ENCODE results near the gene WWTR1.

GRCh38 chr3:149634072-149634471, 23.8 kb downstream of the WWTR1 start:
- TF ChIP-seq GATA3 (IDR thresholded peaks at IDR 0.05; ENCODE audit: low read depth, low read length) (no peak), GATA2 (IDR thresholded peaks at IDR 0.05; ENCODE audit: low read depth, low read length) (no peak)
